Myocyte (in vitro differentiated cells): Measurements from ENCODE around the gene MAGEA9B. TPM values are rescaled to one million over a fixed set of nuclear protein-coding genes. Genes with fewer than 3 reads are reported as not detected.
"Not testable (repeated sequence)": the region's sequence is repeated elsewhere in the genome, so short reads cannot be mapped to it uniquely, and the experiment has no call there.

Experiments used
- DNase-seq: peaks from one replicate; pipeline ENCODE4 v3.0.0-alpha.2; 2012; ENCODE audit warnings: low read depth
- total RNA-seq: library from RNA; depleted of rRNA; stranded (reverse); fragments of >200 nt; gene quantifications from 2 replicates; pipeline ENCODE4 v1.2.3, GENCODE V29; 2014

MAGEA9B gene
- total RNA-seq, 1 donor from 2014 or later: not detected

- not testable (repeated sequence) for DNase-seq
Observed at GRCh38 chrX:149537474-149537873, 49.8 kb downstream of the MAGEA9B start.

GRCh38 chrX:149534926-149535602 lies 52.2 kb downstream of the MAGEA9B start:
- DNase-seq: not testable (repeated sequence)

GRCh38 chrX:149533999-149534398 lies 53.3 kb downstream of the MAGEA9B start:
- not testable (repeated sequence) for DNase-seq

- not testable (repeated sequence) for DNase-seq
Observed at GRCh38 chrX:149532868-149533267, 54.4 kb downstream of the MAGEA9B start.

Other genes with a start within 250 kb of the MAGEA9B start
- gene IDS, start 82.2 kb downstream of the MAGEA9B start, total RNA-seq: 59.6 and 73.0 TPM in 2 replicates
- gene EOLA1, start 46.4 kb downstream of the MAGEA9B start, total RNA-seq: 28.9 and 35.2 TPM in 2 replicates
- 0.32 TPM in 1 of 2 replicates, not detected in the other for gene HSFX3, start 37.5 kb downstream of the MAGEA9B start, total RNA-seq
- not detected in 2 replicates for gene HSFX2, start 7.9 kb upstream of the MAGEA9B start, total RNA-seq
- 15.5 and 16.6 TPM in 2 replicates for gene TMEM185A, start 44.3 kb upstream of the MAGEA9B start, total RNA-seq
- not detected in 2 replicates for gene MAGEA11, start 124.6 kb upstream of the MAGEA9B start, total RNA-seq
- 0.99 and 1.3 TPM in 2 replicates for gene HSFX1, start 186.6 kb upstream of the MAGEA9B start, total RNA-seq
- gene MAGEA9, start 194.5 kb upstream of the MAGEA9B start, total RNA-seq: not detected in 2 replicates